ENCODE measurements around the gene UNKL. TPM values are rescaled to one million over a fixed set of nuclear protein-coding genes. Genes with fewer than 3 reads are reported as not detected.

The UNKL gene
- total and polyA plus RNA-seq, 9 donors = 6.6 to 12.9 (median 8.1) TPM

GRCh38 chr16:1390239-1390779 lies 24.2 kb downstream of the UNKL start:
- DNase-seq = no peak
- WGBS (ENCODE audit: insufficient coverage) = 78% methylated on average over 16 of the region's 28 CpGs
- Histone ChIP-seq H3K27me3 (ENCODE audit: control insufficient read depth, insufficient read depth, low read length) (no peaks in the 10 kb centered on the region), H3K4me3 (ENCODE audit: low read length) (no peak overlapping the region), H3K9me3 (replicated peaks; ENCODE audit: control insufficient read depth, low read depth, low read length) (no peaks in the 10 kb centered on the region), H3K4me1 (ENCODE audit: control insufficient read depth, insufficient read depth, low read length) (no peaks in the 10 kb centered on the region), H3K36me3 (ENCODE audit: control insufficient read depth, insufficient read depth, low read length) (peaks cover 52% of the 10 kb centered on the region), H3K27ac (ENCODE audit: low read length) (no peak overlapping the region)

- H3K9me3 ChIP-seq (replicated peaks; ENCODE audit: control insufficient read depth, low read depth, low read length) = no peaks in the 10 kb centered on the region
- H3K4me3 ChIP-seq (ENCODE audit: low read length) = no peak overlapping the region
- 97% methylated on average over 5 of the region's 7 CpGs for WGBS (ENCODE audit: insufficient coverage)
- H3K27ac ChIP-seq (ENCODE audit: low read length) = no peak overlapping the region
- H3K36me3 ChIP-seq (ENCODE audit: control insufficient read depth, insufficient read depth, low read length) = peaks cover 56% of the 10 kb centered on the region
- no peak for DNase-seq
- H3K27me3 ChIP-seq (ENCODE audit: control insufficient read depth, insufficient read depth, low read length) = no peaks in the 10 kb centered on the region
- no peaks in the 10 kb centered on the region for H3K4me1 ChIP-seq (ENCODE audit: control insufficient read depth, insufficient read depth, low read length)
Observed at GRCh38 chr16:1389762-1390161, 24.7 kb downstream of the UNKL start.

DNA sequence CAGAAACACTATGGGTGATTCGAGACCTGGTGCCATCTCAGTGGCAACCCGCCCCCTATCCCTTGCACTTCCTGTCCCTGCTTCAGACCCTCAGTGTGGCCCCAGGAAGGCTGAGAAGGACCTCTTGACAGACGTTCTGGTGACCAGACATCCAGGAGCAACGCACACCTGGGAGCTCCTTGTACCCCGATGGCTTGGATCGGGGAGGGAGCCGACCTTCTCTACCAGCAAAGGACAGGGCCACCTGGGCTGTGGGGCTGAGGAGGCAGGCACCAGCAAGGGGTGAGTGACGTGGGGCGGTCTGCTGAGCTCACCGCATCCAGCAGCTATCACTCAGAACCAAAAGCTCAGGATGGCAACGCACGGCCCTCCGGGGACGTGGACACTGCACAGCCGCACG lies 27.2 kb downstream of the UNKL start:
- H3K27ac ChIP-seq (ENCODE audit: low read length) = no peak overlapping the region
- H3K36me3 ChIP-seq (ENCODE audit: control insufficient read depth, insufficient read depth, low read length) = peaks cover 48% of the 10 kb centered on the region
- 91% methylated on average over 14 of the region's 16 CpGs for WGBS (ENCODE audit: insufficient coverage)
- no peaks in the 10 kb centered on the region for H3K9me3 ChIP-seq (replicated peaks; ENCODE audit: control insufficient read depth, low read depth, low read length)
- no peaks in the 10 kb centered on the region for H3K27me3 ChIP-seq (ENCODE audit: control insufficient read depth, insufficient read depth, low read length)
- H3K4me1 ChIP-seq (ENCODE audit: control insufficient read depth, insufficient read depth, low read length) = no peaks in the 10 kb centered on the region
- DNase-seq = no peak
- H3K4me3 ChIP-seq (ENCODE audit: low read length) = no peak overlapping the region

DNA sequence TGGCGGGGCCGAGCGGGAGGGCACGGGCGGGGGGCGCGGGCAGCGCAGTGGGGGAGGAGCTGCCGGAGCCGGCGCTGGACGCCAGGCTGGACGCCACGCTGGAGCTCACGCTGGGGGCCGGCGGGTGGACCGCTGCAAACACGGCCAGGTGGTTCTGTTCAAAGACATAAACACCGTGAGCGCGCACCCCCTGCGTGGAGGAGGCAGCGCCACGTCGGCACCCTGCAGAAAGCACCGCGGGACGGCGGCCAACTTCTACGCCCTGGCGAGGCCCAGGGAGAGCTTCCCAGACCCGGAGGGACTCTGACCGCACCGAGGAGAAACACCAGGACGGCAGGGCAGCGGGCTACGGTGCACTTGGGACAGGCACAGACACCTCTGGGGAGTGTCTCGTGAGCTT lies 29.3 kb downstream of the UNKL start:
- Histone ChIP-seq H3K36me3 (ENCODE audit: control insufficient read depth, insufficient read depth, low read length) (peaks cover 48% of the 10 kb centered on the region), H3K27me3 (ENCODE audit: control insufficient read depth, insufficient read depth, low read length) (no peaks in the 10 kb centered on the region), H3K27ac (ENCODE audit: low read length) (no peak overlapping the region), H3K9me3 (replicated peaks; ENCODE audit: control insufficient read depth, low read depth, low read length) (no peaks in the 10 kb centered on the region), H3K4me3 (ENCODE audit: low read length) (no peak overlapping the region), H3K4me1 (ENCODE audit: control insufficient read depth, insufficient read depth, low read length) (no peaks in the 10 kb centered on the region)
- 92% methylated on average over 39 of the region's 39 CpGs for WGBS (ENCODE audit: insufficient coverage)
- DNase-seq = no peak

- 94% methylated on average over 15 of the region's 18 CpGs for WGBS (ENCODE audit: insufficient coverage)
- Histone ChIP-seq H3K27me3 (ENCODE audit: control insufficient read depth, insufficient read depth, low read length) (peaks cover 3% of the 10 kb centered on the region), H3K4me1 (ENCODE audit: control insufficient read depth, insufficient read depth, low read length) (peaks cover 9% of the 10 kb centered on the region), H3K4me3 (ENCODE audit: low read length) (no peak overlapping the region), H3K36me3 (ENCODE audit: control insufficient read depth, insufficient read depth, low read length) (peaks cover 36% of the 10 kb centered on the region), H3K9me3 (replicated peaks; ENCODE audit: control insufficient read depth, low read depth, low read length) (no peaks in the 10 kb centered on the region), H3K27ac (ENCODE audit: low read length) (no peak overlapping the region)
- no peak for DNase-seq
Observed at GRCh38 chr16:1383556-1383955, 30.9 kb downstream of the UNKL start.

DNA sequence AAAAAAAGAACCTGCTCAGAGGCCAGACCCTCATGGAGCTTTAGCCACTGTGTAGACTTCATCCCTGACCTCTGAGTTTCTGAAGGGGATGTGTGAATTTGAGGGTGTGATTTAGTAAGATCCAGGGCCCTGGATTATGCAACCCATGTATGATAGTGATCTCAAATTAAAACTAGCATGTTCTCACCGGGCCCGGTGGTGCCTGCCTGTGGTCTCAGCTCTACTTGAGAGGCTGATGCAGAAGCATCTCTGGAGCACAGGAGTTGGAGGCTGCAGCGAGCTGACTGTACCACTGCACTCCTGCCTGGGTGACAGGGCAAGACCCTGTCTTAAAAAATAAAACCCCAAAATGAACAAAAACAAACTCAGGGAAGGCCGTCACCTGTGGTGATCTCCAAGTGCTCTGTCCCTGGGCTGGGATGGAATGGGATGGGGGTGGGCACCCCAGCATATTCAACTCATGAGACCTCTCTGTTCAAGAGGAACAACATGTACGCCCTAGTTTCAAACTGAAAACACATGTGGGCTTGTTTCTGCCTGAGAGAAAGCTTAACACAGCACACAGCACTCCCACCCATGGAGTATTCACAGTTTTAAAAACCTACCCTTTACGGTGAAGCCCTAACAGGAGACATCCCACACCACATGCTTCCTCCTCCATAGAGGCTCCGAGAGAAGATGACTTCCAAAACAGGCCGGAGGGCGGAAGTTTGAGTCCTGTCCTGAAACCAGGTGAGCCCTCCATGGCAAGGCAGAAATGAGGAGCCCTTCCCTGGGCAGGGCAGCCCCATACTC lies 32.7 kb downstream of the UNKL start:
- no peak for DNase-seq
- Histone ChIP-seq H3K9me3 (replicated peaks; ENCODE audit: control insufficient read depth, low read depth, low read length) (no peaks in the 10 kb centered on the region), H3K27me3 (ENCODE audit: control insufficient read depth, insufficient read depth, low read length) (peaks cover 6% of the 10 kb centered on the region), H3K36me3 (ENCODE audit: control insufficient read depth, insufficient read depth, low read length) (peaks cover 38% of the 10 kb centered on the region), H3K4me1 (ENCODE audit: control insufficient read depth, insufficient read depth, low read length) (peaks cover 10% of the 10 kb centered on the region), H3K27ac (ENCODE audit: low read length) (no peak overlapping the region), H3K4me3 (ENCODE audit: low read length) (no peak overlapping the region)
- WGBS (ENCODE audit: insufficient coverage) = 86% methylated on average over 7 of the region's 9 CpGs

GRCh38 chr16:1380195-1380594 lies 34.3 kb downstream of the UNKL start:
- Histone ChIP-seq H3K4me3 (ENCODE audit: low read length) (no peak overlapping the region), H3K36me3 (ENCODE audit: control insufficient read depth, insufficient read depth, low read length) (peaks cover 38% of the 10 kb centered on the region), H3K9me3 (replicated peaks; ENCODE audit: control insufficient read depth, low read depth, low read length) (no peaks in the 10 kb centered on the region), H3K27ac (ENCODE audit: low read length) (no peak overlapping the region), H3K27me3 (ENCODE audit: control insufficient read depth, insufficient read depth, low read length) (peaks cover 6% of the 10 kb centered on the region), H3K4me1 (ENCODE audit: control insufficient read depth, insufficient read depth, low read length) (peaks cover 10% of the 10 kb centered on the region)
- 84% methylated on average over 5 of the region's 10 CpGs for WGBS (ENCODE audit: insufficient coverage)
- no peak for DNase-seq

DNA sequence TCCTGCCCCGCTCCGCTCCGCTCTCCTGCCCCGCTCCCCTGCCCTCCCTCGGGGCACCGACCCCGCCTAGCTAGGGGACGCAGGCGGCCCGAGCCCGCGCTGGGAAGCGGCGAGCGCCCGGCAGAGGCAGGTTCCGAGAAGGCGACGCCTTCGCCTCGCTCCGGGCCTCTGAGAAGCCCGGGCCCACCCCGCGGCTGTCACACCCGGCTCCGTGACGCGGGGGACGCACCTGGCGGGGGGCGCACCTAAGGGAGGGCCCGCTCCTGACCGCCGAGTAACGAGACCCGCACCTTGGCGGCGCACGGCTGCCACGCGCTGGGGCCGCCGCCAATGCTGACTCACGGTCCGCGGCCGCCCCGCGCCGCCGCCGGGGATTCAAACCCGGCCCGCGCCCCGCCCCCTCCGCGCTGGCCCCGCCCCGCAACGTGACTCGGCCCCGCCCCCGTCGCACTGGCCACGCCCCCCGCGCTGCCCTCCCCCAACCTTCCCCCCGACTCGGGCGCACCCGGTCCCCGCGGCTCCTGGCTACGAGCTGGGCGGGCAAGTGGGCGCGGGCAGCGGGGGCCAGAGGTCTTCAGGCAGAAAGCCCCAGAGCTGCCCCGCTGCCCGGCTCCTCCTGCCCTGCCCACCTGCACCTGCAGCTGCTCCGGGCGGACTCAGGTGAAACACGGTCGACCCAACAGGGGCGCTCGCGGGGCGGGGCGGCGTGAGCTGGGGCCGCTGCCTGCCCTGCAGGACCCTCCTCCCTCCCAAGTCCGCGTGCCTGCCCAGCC lies 35.0 kb downstream of the UNKL start:
- H3K27ac ChIP-seq (ENCODE audit: low read length) = no peak overlapping the region
- H3K9me3 ChIP-seq (replicated peaks; ENCODE audit: control insufficient read depth, low read depth, low read length) = no peaks in the 10 kb centered on the region

DNA sequence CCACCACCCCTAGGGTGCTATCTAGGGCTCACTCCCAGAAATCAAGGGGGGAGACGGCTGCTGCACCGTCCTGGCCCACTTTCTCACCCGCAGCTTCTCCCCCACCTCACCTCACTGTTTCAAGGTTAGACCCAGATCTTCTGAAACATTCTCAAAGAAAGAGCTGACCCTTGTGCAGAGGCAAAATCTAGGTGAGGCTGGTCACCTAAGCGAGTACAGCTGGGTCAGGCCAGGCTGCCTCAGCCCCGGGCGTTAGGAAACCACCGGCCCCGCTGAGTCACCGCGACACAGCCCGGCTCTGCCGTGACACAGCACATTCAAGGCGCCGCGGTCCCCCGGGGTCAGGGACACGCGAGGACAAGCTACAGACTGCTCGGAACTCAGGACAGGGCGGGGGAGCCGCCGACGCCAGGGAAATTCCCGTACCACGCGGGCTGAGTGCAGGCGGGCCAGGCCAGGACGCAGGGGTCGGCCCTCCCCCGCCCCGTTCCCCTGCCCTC lies 35.6 kb downstream of the UNKL start:
- WGBS (ENCODE audit: insufficient coverage) = 6% methylated on average over 31 of the region's 31 CpGs
- Histone ChIP-seq H3K27me3 (ENCODE audit: control insufficient read depth, insufficient read depth, low read length) (peaks cover 6% of the 10 kb centered on the region), H3K27ac (ENCODE audit: low read length) (no peak overlapping the region), H3K9me3 (replicated peaks; ENCODE audit: control insufficient read depth, low read depth, low read length) (no peaks in the 10 kb centered on the region), H3K4me1 (ENCODE audit: control insufficient read depth, insufficient read depth, low read length) (peaks cover 10% of the 10 kb centered on the region), H3K4me3 (ENCODE audit: low read length) (peak overlapping the region; percentile 19), H3K36me3 (ENCODE audit: control insufficient read depth, insufficient read depth, low read length) (peaks cover 31% of the 10 kb centered on the region)
- peak; percentile 59 for DNase-seq

More for the DNA sequence above, 35.0 kb downstream of the UNKL start:
- 2% methylated on average over 68 of the region's 95 CpGs for WGBS (ENCODE audit: insufficient coverage)
- DNase-seq = peak; percentile 55
- Histone ChIP-seq H3K4me1 (ENCODE audit: control insufficient read depth, insufficient read depth, low read length) (peaks cover 10% of the 10 kb centered on the region), H3K36me3 (ENCODE audit: control insufficient read depth, insufficient read depth, low read length) (peaks cover 32% of the 10 kb centered on the region), H3K27me3 (ENCODE audit: control insufficient read depth, insufficient read depth, low read length) (peaks cover 6% of the 10 kb centered on the region), H3K4me3 (ENCODE audit: low read length) (peak overlapping the region; percentile 19)

Measured in muscle of leg (tissue), 11 donors.